Measurements from ENCODE around the gene SCD5.

- no peak for TF ChIP-seq CTCF (IDR thresholded peaks at IDR 0.05)
- no peak for TF ChIP-seq POLR2A (IDR thresholded peaks at IDR 0.05)
Measured at GRCh38 chr4:82680834-82681233, 117.8 kb downstream of the SCD5 start.

Measured in upper lobe of left lung (tissue), 4 donors.